GM21825 (cell line): Measurements from ENCODE around the gene CFH.
"Not testable (repeated sequence)": the region's sequence is repeated elsewhere in the genome, so short reads cannot be mapped to it uniquely, and the experiment has no call there.

ENCODE experiments used
- ATAC-seq: cut with Tn5 transposase; IDR thresholded peaks from one replicate; pipeline ENCODE4 v1.9.1; 2021; ENCODE audit warnings: mild to moderate bottlenecking, moderate library complexity; ENCODE audit not compliant: unreplicated experiment

The CFH gene

DNA sequence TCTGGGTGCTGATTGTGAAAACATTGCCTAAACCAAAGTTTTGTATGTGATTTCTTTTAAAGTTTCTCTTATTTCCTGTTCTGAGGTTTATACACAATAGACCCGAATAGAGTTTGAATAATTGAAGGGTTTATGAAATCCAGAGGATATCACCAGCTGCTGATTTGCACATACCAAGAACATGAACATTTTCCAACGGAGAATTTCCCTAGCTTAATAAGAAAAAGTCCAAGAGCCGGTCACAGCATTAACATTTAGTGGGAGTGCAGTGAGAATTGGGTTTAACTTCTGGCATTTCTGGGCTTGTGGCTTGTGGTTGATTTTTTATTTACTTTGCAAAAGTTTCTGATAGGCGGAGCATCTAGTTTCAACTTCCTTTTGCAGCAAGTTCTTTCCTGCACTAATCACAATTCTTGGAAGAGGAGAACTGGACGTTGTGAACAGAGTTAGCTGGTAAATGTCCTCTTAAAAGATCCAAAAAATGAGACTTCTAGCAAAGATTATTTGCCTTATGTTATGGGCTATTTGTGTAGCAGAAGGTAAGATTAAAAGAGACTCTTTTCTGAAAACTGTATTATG lies at the start of gene CFH:
Gene CFH (plus strand): TSS at position 407 of the 579 bp plus-strand sequence. CDS start 75 bp downstream, at position 482.
- no peak for ATAC-seq

GRCh38 chr1:196603651-196604050 lies 48.2 kb upstream of the CFH start:
- no peak for ATAC-seq

GRCh38 chr1:196607981-196608380 lies 43.9 kb upstream of the CFH start:
- ATAC-seq = no peak

- ATAC-seq = no peak
Observed at GRCh38 chr1:196608390-196609369, 43.2 kb upstream of the CFH start, which contains the start of gene KCNT2. Gene KCNT2, minus strand, starts transcription at chr1:196608440. Its CDS starts 131 bp downstream, at chr1:196608309.

GRCh38 chr1:196609370-196609737 lies 42.5 kb upstream of the CFH start:
- ATAC-seq = no peak

GRCh38 chr1:196611873-196612272 lies 40.0 kb upstream of the CFH start:
- no peak for ATAC-seq

DNA sequence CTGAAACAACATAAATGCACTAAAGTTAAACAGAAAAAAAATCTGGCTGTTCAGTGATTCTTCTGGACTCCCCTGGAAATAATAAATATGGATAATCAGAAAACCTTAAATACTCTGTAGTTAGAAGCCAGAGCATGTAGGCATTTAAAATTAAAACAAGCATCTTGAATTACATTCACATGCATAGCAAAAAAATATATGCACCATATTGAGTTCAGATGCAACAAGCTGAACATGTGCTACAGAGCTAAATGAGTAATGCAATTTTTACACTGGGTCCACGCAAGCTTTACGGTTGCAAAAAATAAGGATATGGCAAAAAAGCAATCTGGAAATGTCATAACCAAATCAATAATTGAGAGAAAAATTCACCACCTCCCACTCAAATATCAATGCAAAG lies 32.1 kb upstream of the CFH start:
- no peak for ATAC-seq

DNA sequence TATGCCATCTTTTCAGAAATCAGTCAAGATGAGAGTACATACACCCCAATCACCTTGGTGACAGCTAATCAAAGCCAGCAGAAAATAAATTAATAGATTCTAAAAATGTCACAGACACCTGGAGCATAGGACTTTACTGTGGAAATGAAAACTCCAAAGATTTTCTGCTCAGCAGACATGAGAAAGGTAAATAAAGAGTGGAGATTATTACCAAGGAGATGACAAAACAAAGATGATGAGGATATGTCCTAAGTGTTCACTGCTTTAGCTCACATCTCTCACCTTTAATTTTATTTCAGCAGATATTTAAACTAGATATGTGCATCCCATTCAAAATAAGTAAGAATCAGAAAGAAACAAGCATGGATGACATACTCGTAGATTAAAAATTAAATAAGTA lies 28.8 kb upstream of the CFH start:
- no peak for ATAC-seq

DNA sequence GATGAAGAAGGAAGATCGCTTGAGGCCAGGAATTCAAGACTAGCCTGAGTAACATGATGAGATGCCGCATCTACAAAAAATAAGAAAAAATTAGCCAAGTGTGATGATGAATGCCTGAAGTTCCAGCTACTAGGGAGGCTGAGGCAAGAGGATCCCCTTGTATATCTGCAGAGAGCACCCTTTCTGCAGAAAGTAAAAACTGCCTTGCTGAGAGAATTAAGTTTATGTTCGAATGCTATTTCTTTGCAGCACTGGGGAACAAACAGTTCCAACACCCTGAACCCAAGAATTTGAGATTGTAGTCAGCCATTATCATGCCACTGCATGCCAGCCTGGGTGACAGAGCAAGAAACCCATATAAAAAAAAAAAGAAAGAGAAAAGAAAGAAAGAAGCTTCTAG lies 23.0 kb upstream of the CFH start:
- no peak for ATAC-seq

- no peak for ATAC-seq
Observed at GRCh38 chr1:196637606-196638005, 14.2 kb upstream of the CFH start.

- ATAC-seq = no peak
Observed at GRCh38 chr1:196638466-196638865, 13.4 kb upstream of the CFH start.

GRCh38 chr1:196639291-196639690 lies 12.6 kb upstream of the CFH start:
- not testable (repeated sequence) for ATAC-seq

GRCh38 chr1:196640976-196641375 lies 10.9 kb upstream of the CFH start:
- ATAC-seq = no peak

DNA sequence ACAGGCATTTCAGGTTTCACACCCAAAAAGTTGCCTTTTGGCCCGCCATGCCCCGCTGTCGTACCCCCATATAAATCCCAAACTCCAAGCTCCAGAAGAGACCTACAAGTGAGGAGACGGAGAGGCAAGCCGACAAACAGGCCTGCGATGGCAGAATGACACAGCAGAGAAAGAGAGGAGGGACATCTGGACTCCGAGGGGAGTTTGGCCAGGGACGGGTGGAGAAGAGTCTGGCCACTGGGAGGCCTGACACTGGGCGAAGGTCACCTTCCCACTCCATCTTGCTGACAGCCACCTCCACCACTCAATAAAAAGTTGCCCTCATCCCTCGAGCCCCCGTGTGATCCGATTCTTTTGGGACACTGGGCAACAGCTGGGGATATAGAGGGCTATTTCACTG lies 1.9 kb upstream of the CFH start:
- ATAC-seq = no peak

GRCh38 chr1:196650403-196650802 lies 1.4 kb upstream of the CFH start:
- no peak for ATAC-seq

- no peak for ATAC-seq
Observed at GRCh38 chr1:196651079-196651478, 764 bp upstream of the CFH start.

GRCh38 chr1:196654271-196654670 lies 2.4 kb downstream of the CFH start:
- ATAC-seq = no peak

DNA sequence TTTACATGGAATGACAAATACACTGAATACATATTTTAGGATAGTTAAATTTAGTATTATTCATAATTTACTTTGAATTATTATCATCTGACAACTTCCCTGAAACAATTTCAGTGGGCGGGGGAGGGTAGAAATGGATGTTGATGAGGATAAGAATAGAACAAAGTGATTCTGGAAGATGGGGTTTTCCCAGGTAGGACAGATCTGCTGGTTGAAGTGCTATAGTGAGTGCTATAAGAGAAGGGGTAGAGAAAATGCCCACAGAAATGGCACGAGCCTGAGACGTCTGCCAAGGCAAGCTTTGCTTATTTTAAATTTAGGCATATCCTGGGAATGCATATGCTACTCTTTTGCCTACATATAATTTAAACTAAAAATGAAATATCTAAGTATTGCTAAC lies 3.2 kb downstream of the CFH start:
- ATAC-seq = no peak

- no peak for ATAC-seq
Observed at GRCh38 chr1:196655494-196655893, 3.7 kb downstream of the CFH start.

DNA sequence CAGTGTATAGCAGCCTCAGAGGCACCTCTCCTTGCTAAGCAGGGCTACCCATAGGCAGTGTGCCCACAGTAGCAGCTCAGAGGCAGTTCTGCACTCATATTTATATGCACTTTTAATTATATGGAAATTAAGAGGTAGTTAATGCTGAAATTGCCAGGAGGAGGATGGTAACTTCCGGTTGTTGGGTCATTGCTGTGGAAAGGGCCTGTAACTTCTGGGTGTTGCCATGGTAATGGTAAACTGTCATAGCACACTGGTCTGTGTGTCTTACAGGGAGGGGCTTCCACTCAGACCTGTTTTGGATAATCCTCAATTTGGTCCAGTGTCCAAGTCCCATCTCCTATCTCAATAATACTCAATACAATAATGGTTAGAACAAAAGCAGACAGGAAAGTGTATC lies 7.6 kb downstream of the CFH start:
- no peak for ATAC-seq

GRCh38 chr1:196660272-196660671 lies 8.4 kb downstream of the CFH start:
- ATAC-seq = no peak

DNA sequence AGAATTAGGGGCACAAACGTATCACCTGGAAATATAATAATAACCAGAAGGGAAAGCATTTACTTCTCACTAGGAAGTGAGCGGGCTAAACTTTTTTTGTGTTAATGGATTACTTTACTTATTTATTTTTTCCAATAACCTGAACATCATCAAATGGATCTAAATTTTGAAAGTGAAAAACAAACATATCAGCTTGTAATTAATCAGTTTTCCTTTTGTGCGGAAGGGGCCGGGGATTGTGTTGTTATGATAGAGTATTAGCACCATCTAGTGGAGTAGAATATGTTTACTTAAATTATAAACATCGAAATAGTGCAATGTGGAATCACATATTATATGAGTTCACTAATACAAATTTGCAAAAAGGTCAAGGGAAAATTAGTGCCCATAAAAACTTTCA lies 9.0 kb downstream of the CFH start:
- ATAC-seq = peak; percentile 79
